IMR-90 (cell line): ENCODE measurements around the gene TEDC2. TPM values are rescaled to one million over a fixed set of nuclear protein-coding genes. Genes with fewer than 3 reads are reported as not detected.
A peak's percentile ranks its signal among the peaks of the same experiment; 100 is the strongest.

Experiments
- ATAC-seq: fragments of 200-7000 bp; cut with Tn5 transposase; 2 replicates; pipeline ENCODE4 v1.9.1; 2020; ENCODE audit warnings: low read depth, mild to moderate bottlenecking, moderate library complexity
- BruUV-seq: library from RNA; stranded (reverse); fragments of 400-500 nt; replicated peaks from 2 replicates; lab custom pipeline; 2021; lab: Mats Ljungman, UMichigan
- CTCF ChIA-PET: fragments of 300-600 bp; formaldehyde crosslinking; extraction: SDS; loops from one replicate; lab custom pipeline; 2021; ENCODE audit warnings: antibody characterized with exemption; lab: Yijun Ruan, JAX
- POLR2A ChIA-PET: fragments of 300-600 bp; sonication (Branson Sonifier 250); formaldehyde crosslinking; loops from one replicate; lab custom pipeline; 2022; ENCODE audit warnings: antibody characterized with exemption; ENCODE audit not compliant: unreplicated experiment; lab: Charles Lee
- DNase-seq: peaks from one replicate; pipeline ENCODE4 v3.0.0; 2013
- H2AFZ ChIP-seq: replicated peaks from 2 replicates; pipeline ENCODE3; 2013; ENCODE audit warnings: low read length, mild to moderate bottlenecking; ENCODE audit not compliant: poor library complexity
- H2AK5ac ChIP-seq: 2 replicates; pipeline ENCODE4 v1.6.1; 2013; ENCODE audit warnings: low read depth, low read length, inconsistent platforms
- H2AK9ac ChIP-seq: replicated peaks from 2 replicates; pipeline ENCODE3; 2013; ENCODE audit warnings: mild to moderate bottlenecking, low read depth, low read length, moderate library complexity; ENCODE audit not compliant: poor library complexity
- H2BK120ac ChIP-seq: 2 replicates; pipeline ENCODE4 v1.6.1; 2013; ENCODE audit warnings: low read depth, low read length, inconsistent platforms
- H2BK15ac ChIP-seq: 3 replicates; pipeline ENCODE4 v1.6.1; 2013; ENCODE audit warnings: low read depth, low read length, inconsistent platforms
- H2BK20ac ChIP-seq: 2 replicates; pipeline ENCODE4 v1.6.1; 2013; ENCODE audit warnings: low read depth, mild to moderate bottlenecking, inconsistent platforms, low read length, moderate library complexity
- H2BK5ac ChIP-seq: 2 replicates; pipeline ENCODE4 v1.6.1; 2013; ENCODE audit warnings: mild to moderate bottlenecking, low read depth, low read length, inconsistent platforms; ENCODE audit not compliant: poor library complexity, severe bottlenecking
- H3K14ac ChIP-seq: replicated peaks from 2 replicates; pipeline ENCODE4 v1.6.1; 2013; ENCODE audit warnings: low read depth, low read length, inconsistent platforms
- H3K18ac ChIP-seq: 2 replicates; pipeline ENCODE4 v1.6.1; 2013; ENCODE audit warnings: low read depth, low read length, control low read depth
- H3K23ac ChIP-seq: 2 replicates; pipeline ENCODE4 v1.6.1; 2013; ENCODE audit warnings: low read depth, low read length, inconsistent platforms
- H3K27ac ChIP-seq: 2 replicates; pipeline ENCODE4 v1.5.1; 2013; ENCODE audit warnings: mild to moderate bottlenecking, control low read depth, low read length; ENCODE audit not compliant: insufficient read depth
- H3K27me3 ChIP-seq: 2 replicates; pipeline ENCODE4 v1.6.1; 2013; ENCODE audit warnings: low read length; ENCODE audit not compliant: control insufficient read depth, insufficient read depth
- H3K36me3 ChIP-seq: 2 replicates; pipeline ENCODE4 v1.6.1; 2013; ENCODE audit warnings: low read length, mixed read lengths; ENCODE audit not compliant: control insufficient read depth, insufficient read depth
- H3K4ac ChIP-seq: 2 replicates; pipeline ENCODE4 v1.6.1; 2013; ENCODE audit warnings: low read depth, low read length, inconsistent platforms
- H3K4me1 ChIP-seq: 2 replicates; pipeline ENCODE4 v1.6.1; 2013; ENCODE audit warnings: low read length, mixed read lengths; ENCODE audit not compliant: control insufficient read depth, insufficient read depth
- H3K4me2 ChIP-seq: 2 replicates; pipeline ENCODE4 v1.6.1; 2013; ENCODE audit warnings: low read depth, mild to moderate bottlenecking, control low read depth, low read length, moderate library complexity
- H3K4me3 ChIP-seq: 2 replicates; pipeline ENCODE4 v1.5.1; 2013; ENCODE audit warnings: low read depth, mild to moderate bottlenecking, control low read depth, low read length, moderate library complexity; ENCODE audit not compliant: insufficient read depth
- H3K56ac ChIP-seq: 2 replicates; pipeline ENCODE4 v1.6.1; 2013; ENCODE audit warnings: low read length, inconsistent platforms; ENCODE audit not compliant: insufficient read depth; ENCODE audit errors: extremely low read depth
- H3K79me1 ChIP-seq, 2 experiments: 2 replicates each; pipeline ENCODE4 v1.6.1; 2013; ENCODE audit warnings: low read length in 2 of 2, inconsistent platforms in 1 of 2, low read depth in 1 of 2
- H3K9ac ChIP-seq: 2 replicates; pipeline ENCODE4 v1.6.1; 2013; ENCODE audit warnings: low read depth, low read length, control low read depth
- H3K9me1 ChIP-seq: 2 replicates; pipeline ENCODE4 v1.6.1; 2013; ENCODE audit warnings: low read length, inconsistent platforms; ENCODE audit not compliant: insufficient read depth
- H3K9me3 ChIP-seq: 2 replicates; pipeline ENCODE4 v1.6.1; 2013; ENCODE audit warnings: low read length; ENCODE audit not compliant: control insufficient read depth, insufficient read depth
- H4K20me1 ChIP-seq: 2 replicates; pipeline ENCODE4 v1.6.1; 2013; ENCODE audit warnings: low read length, inconsistent platforms; ENCODE audit not compliant: insufficient read depth
- H4K5ac ChIP-seq: 2 replicates; pipeline ENCODE4 v1.6.1; 2013; ENCODE audit warnings: mild to moderate bottlenecking, low read depth, low read length, control low read depth
- H4K8ac ChIP-seq, 2 experiments: 2 replicates each; pipeline ENCODE4 v1.6.1; 2013; ENCODE audit warnings: low read depth in 2 of 2, low read length in 2 of 2, control low read depth in 1 of 2, inconsistent platforms in 1 of 2
- H4K91ac ChIP-seq: 2 replicates; pipeline ENCODE4 v1.6.1; 2013; ENCODE audit warnings: low read depth, low read length, inconsistent platforms; ENCODE audit not compliant: insufficient read depth
- BHLHE40 ChIP-seq: fragments of 150-350 bp; IDR thresholded peaks from 2 replicates; pipeline ENCODE4 v1.6.1; 2016; ENCODE audit warnings: mild to moderate bottlenecking, low read depth, low read length
- CEBPB ChIP-seq: IDR thresholded peaks from 2 replicates; pipeline ENCODE4 v1.6.1; 2012; ENCODE audit warnings: low read depth, low read length, improper control_type of control experiment
- CHD1 ChIP-seq: IDR thresholded peaks from 2 replicates; pipeline ENCODE4 v1.6.1; 2012; ENCODE audit warnings: low read depth, low read length, improper control_type of control experiment
- FOS ChIP-seq: fragments of 150-350 bp; IDR thresholded peaks from 2 replicates; pipeline ENCODE4 v1.6.1; 2016; ENCODE audit warnings: low read depth, low read length
- MAZ ChIP-seq: IDR thresholded peaks from 2 replicates; pipeline ENCODE4 v1.6.1; 2012; ENCODE audit warnings: low read depth, mild to moderate bottlenecking, low read length, improper control_type of control experiment, moderate library complexity, borderline replicate concordance
- POLR2A ChIP-seq: IDR thresholded peaks from 2 replicates; pipeline ENCODE4 v1.6.1; 2012; ENCODE audit warnings: mild to moderate bottlenecking, low read depth, low read length
- RCOR1 ChIP-seq: IDR thresholded peaks from 2 replicates; pipeline ENCODE4 v1.6.1; 2012; ENCODE audit warnings: mild to moderate bottlenecking, low read length, improper control_type of control experiment; ENCODE audit not compliant: insufficient replicate concordance
- RFX5 ChIP-seq: IDR thresholded peaks from 2 replicates; pipeline ENCODE4 v1.8.0; 2012; ENCODE audit warnings: low read depth, mild to moderate bottlenecking, low read length, moderate library complexity
- SMC3 ChIP-seq: fragments of 150-350 bp; IDR thresholded peaks from 2 replicates; pipeline ENCODE4 v1.6.1; 2016; ENCODE audit warnings: low read depth, mild to moderate bottlenecking, antibody characterized with exemption, low read length, moderate library complexity
- WGBS, 2 experiments: methylation state at CpG; one replicate each; pipeline versions ENCODE4 v1.1.5 to v1.1.7; 2013; ENCODE audit warnings: missing lambda C conversion rate in 2 of 2; ENCODE audit not compliant: insufficient read length in 1 of 2; ENCODE audit errors: extremely low coverage in 2 of 2; 5-methylcytosine and 5-hydroxymethylcytosine counted together
- dilution Hi-C: fragments of 300-500 bp; cut with HindIII; formaldehyde crosslinking; loops from one replicate; pipeline ENCODE4 v1.14.3; 2018; ENCODE audit warnings: low sequenced_read_pairs; ENCODE audit not compliant: unreplicated experiment
- in situ Hi-C: fragments of 300-500 bp; cut with MboI; formaldehyde crosslinking; loops from 3 replicates; pipeline ENCODE4 v1.14.3; 2019; ENCODE audit warnings: low sequenced_read_pairs, inconsistent platforms, mixed read lengths
- intact Hi-C: fragments of 100-400 bp; cut with micrococcal nuclease; formaldehyde crosslinking; loops from 2 replicates; pipeline ENCODE4 v1.10.0; 2022
- polyA plus RNA-seq, 3 experiments: library from polyadenylated mRNA; depleted of rRNA; stranded (reverse); fragments of >200 nt; gene quantifications; 2 replicates each; pipeline ENCODE4 v1.2.3, GENCODE V29; 2012; ENCODE audit warnings: low replicate concordance in 1 of 3
- total RNA-seq: library from RNA; depleted of rRNA; stranded (reverse); fragments of >200 nt; gene quantifications from 2 replicates; pipeline ENCODE4 v1.2.3, GENCODE V29; 2012
- TF ChIP-seq, protein P1 (sequence below): fragments of 150-350 bp; IDR thresholded peaks from 2 replicates; pipeline ENCODE4 v1.6.1; 2016; ENCODE audit warnings: low read depth, mild to moderate bottlenecking, low read length, moderate library complexity, borderline replicate concordance
- TF ChIP-seq, protein P2 (sequence below): conservative IDR thresholded peaks from 2 replicates; pipeline ENCODE4 v1.5.1; 2012; ENCODE audit warnings: mild to moderate bottlenecking, low read depth, low read length, improper control_type of control experiment

The TEDC2 gene
- total and polyA plus RNA-seq, 2 of the 4 experiments (the other 2 are of a cell fraction): 3.6 to 7.3 TPM

DNA sequence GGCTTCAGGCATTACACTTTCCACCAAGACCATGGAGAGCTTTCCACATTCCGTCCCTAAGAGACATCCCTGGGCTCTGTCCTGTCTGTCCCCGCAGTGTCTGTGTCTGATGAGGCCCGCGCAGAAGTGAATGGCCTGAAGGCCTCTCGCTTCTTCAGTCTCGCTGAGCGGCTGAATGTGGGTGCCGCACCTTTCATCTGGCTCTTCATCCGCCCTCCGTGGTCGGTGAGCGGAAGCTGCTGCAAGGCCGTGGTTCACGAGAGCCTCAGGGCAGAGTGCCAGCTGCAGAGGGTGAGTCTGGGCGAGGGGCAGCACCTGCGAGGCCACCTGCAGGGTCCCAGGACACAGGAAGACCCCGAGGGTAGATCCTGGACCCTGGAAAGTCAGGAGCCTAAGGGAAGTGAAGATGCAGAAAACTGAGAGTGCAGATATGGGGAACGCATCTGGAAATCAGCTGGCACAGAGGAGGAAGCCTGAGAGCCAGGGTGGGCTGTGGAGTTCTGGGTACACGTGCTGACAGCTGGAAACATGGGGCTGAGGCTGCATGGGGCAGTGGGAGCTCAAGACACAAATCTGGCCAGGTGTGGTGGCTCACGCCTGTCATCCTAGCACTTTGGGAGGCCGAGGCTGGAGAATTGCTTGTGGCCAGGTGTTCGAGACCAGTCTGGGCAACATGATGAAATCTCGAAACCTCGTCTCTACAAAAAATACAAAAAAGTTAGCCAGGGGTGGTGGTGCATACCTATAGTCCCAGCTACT, 22.7 kb upstream of the TEDC2 start:
- Histone ChIP-seq H3K56ac (no peak overlapping the region), H3K9me3 (no peaks in the 10 kb centered on the region), H3K23ac (no peak overlapping the region), H4K8ac (no peak overlapping the region), H3K79me1 (peaks cover 43 to 49% of the 10 kb centered on the region in 2 experiments), H2BK5ac (no peak overlapping the region), H4K91ac (no peak overlapping the region), H2BK120ac (no peak overlapping the region), H3K4me2 (no peak overlapping the region), H4K20me1 (0 out of 2 replicates have a peak, but pooled peaks cover 3% of the 10 kb centered on the region), H3K9ac (no peak overlapping the region), H2BK15ac (no peak overlapping the region), H3K27ac (no peak overlapping the region), H3K36me3 (peaks cover 43% of the 10 kb centered on the region), H2BK20ac (no peak overlapping the region), H3K14ac (no peak overlapping the region), H3K18ac (no peak overlapping the region), H4K5ac (no peak overlapping the region), H3K27me3 (no peaks in the 10 kb centered on the region), H3K4me1 (no peaks in the 10 kb centered on the region), H2AFZ (no peak overlapping the region), H2AK5ac (no peak overlapping the region), H3K4me3 (no peak overlapping the region), H3K4ac (no peak overlapping the region), H3K9me1 (no peaks in the 10 kb centered on the region; the same call in 1 of the 2 replicates), H2AK9ac (peak overlapping the region; percentile 31)
- CTCF ChIA-PET: no interaction called here
- TF ChIP-seq, protein P1, sequence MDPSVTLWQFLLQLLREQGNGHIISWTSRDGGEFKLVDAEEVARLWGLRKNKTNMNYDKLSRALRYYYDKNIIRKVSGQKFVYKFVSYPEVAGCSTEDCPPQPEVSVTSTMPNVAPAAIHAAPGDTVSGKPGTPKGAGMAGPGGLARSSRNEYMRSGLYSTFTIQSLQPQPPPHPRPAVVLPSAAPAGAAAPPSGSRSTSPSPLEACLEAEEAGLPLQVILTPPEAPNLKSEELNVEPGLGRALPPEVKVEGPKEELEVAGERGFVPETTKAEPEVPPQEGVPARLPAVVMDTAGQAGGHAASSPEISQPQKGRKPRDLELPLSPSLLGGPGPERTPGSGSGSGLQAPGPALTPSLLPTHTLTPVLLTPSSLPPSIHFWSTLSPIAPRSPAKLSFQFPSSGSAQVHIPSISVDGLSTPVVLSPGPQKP: no peak
- TF ChIP-seq MAZ (no peak), POLR2A (no peak), RFX5 (no peak), BHLHE40 (no peak), RCOR1 (no peak), CHD1 (no peak), FOS (no peak), SMC3 (no peak), CEBPB (no peak)
- TF ChIP-seq, protein P2, sequence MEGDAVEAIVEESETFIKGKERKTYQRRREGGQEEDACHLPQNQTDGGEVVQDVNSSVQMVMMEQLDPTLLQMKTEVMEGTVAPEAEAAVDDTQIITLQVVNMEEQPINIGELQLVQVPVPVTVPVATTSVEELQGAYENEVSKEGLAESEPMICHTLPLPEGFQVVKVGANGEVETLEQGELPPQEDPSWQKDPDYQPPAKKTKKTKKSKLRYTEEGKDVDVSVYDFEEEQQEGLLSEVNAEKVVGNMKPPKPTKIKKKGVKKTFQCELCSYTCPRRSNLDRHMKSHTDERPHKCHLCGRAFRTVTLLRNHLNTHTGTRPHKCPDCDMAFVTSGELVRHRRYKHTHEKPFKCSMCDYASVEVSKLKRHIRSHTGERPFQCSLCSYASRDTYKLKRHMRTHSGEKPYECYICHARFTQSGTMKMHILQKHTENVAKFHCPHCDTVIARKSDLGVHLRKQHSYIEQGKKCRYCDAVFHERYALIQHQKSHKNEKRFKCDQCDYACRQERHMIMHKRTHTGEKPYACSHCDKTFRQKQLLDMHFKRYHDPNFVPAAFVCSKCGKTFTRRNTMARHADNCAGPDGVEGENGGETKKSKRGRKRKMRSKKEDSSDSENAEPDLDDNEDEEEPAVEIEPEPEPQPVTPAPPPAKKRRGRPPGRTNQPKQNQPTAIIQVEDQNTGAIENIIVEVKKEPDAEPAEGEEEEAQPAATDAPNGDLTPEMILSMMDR: no peak
- intact Hi-C loops (no loop called here), dilution Hi-C loops (no loop called here), in situ Hi-C loops (no loop called here)
- POLR2A ChIA-PET: interaction anchor here (0.6 kb wide), 1 partner anchor 158 kb away, joined by 4 read pairs; no protein-coding TSS in a partner anchor
- DNase-seq (no peak), ATAC-seq (no peak)
- BruUV-seq: no TSS peak
- 94% methylated on average over 18 of the region's 24 CpGs; no CpG with 5 or more reads in 1 of the 2 experiments for WGBS, 2 experiments
